Measurements from ENCODE around the gene ZNF485.
"Not testable (repeated sequence)": the region's sequence is repeated elsewhere in the genome, so short reads cannot be mapped to it uniquely, and the experiment has no call there.

ZNF485 gene

GRCh38 chr10:43605850-43606322 lies 352 bp upstream of the ZNF485 start:
- DNase-seq (ENCODE audit: low read depth), result no peak

- no peak for DNase-seq (ENCODE audit: low read depth)
Measured at GRCh38 chr10:43607199-43607573, 948 bp downstream of the ZNF485 start.

GRCh38 chr10:43610636-43611035 lies 4.4 kb downstream of the ZNF485 start:
- no peak for DNase-seq (ENCODE audit: low read depth)

- DNase-seq (ENCODE audit: low read depth), result no peak
Measured at GRCh38 chr10:43616697-43617370, 10.6 kb downstream of the ZNF485 start.

- DNase-seq (ENCODE audit: low read depth), result no peak
Measured at GRCh38 chr10:43619368-43619767, 13.1 kb downstream of the ZNF485 start.

GRCh38 chr10:43622038-43622437 lies 15.8 kb downstream of the ZNF485 start:
- no peak for DNase-seq (ENCODE audit: low read depth)

GRCh38 chr10:43623351-43623750 lies 17.1 kb downstream of the ZNF485 start:
- no peak for DNase-seq (ENCODE audit: low read depth)

GRCh38 chr10:43627942-43628341 lies 21.7 kb downstream of the ZNF485 start:
- no peak for DNase-seq (ENCODE audit: low read depth)

GRCh38 chr10:43628956-43629355 lies 22.7 kb downstream of the ZNF485 start:
- no peak for DNase-seq (ENCODE audit: low read depth)

- not testable (repeated sequence) for DNase-seq (ENCODE audit: low read depth)
Measured at GRCh38 chr10:43635816-43636215, 29.6 kb downstream of the ZNF485 start.

GRCh38 chr10:43640603-43641002 lies 34.4 kb downstream of the ZNF485 start:
- no peak for DNase-seq (ENCODE audit: low read depth)

- no peak for DNase-seq (ENCODE audit: low read depth)
Measured at GRCh38 chr10:43644252-43644651, 38.0 kb downstream of the ZNF485 start.

- no peak for DNase-seq (ENCODE audit: low read depth)
Measured at GRCh38 chr10:43645866-43646265, 39.6 kb downstream of the ZNF485 start.

- DNase-seq (ENCODE audit: low read depth), result no peak
Measured at GRCh38 chr10:43647576-43647975, 41.3 kb downstream of the ZNF485 start.

- DNase-seq (ENCODE audit: low read depth), result no peak
Measured at GRCh38 chr10:43648095-43648397, 41.8 kb downstream of the ZNF485 start.

GRCh38 chr10:43648398-43649184 lies 42.4 kb downstream of the ZNF485 start, which contains the start of gene ZNF32:
Gene ZNF32, minus strand, starts transcription at chr10:43648881. Its CDS starts 2,748 bp downstream, at chr10:43646133.
- DNase-seq (ENCODE audit: low read depth), result peak; percentile 63

- no peak for DNase-seq (ENCODE audit: low read depth)
Measured at GRCh38 chr10:43649185-43649523, 42.9 kb downstream of the ZNF485 start.

- DNase-seq (ENCODE audit: low read depth), result no peak
Measured at GRCh38 chr10:43653746-43654145, 47.5 kb downstream of the ZNF485 start.

GRCh38 chr10:43655311-43655710 lies 49.1 kb downstream of the ZNF485 start:
- no peak for DNase-seq (ENCODE audit: low read depth)

- no peak for DNase-seq (ENCODE audit: low read depth)
Measured at GRCh38 chr10:43658227-43658626, 52.0 kb downstream of the ZNF485 start.

- DNase-seq (ENCODE audit: low read depth), result no peak
Measured at GRCh38 chr10:43665054-43665453, 58.8 kb downstream of the ZNF485 start.

- no peak for DNase-seq (ENCODE audit: low read depth)
Measured at GRCh38 chr10:43666552-43666951, 60.3 kb downstream of the ZNF485 start.

GRCh38 chr10:43667317-43667731 lies 61.1 kb downstream of the ZNF485 start:
- no peak for DNase-seq (ENCODE audit: low read depth)

All from activated gamma-delta T cell treated with anti-CD3 and anti-CD28 coated beads, Interleukin-2, amount 50 U/mL, for 16 hours (primary cell).